Mucosa of rectum (tissue), 2 donors: ENCODE data around the gene SETD1B.

Source experiments
- H3K27ac ChIP-seq, 2 donors: one replicate each; pipeline ENCODE4 v1.7.0; 2013; ENCODE audit warnings: inconsistent platforms in 2 of 2, low read depth in 2 of 2, low read length in 2 of 2
- H3K27me3 ChIP-seq, 2 donors: one replicate each; pipeline ENCODE4 v1.7.0; 2013; ENCODE audit warnings: low read length in 2 of 2; ENCODE audit not compliant: control insufficient read depth in 2 of 2, insufficient read depth in 2 of 2
- H3K36me3 ChIP-seq, 2 donors: one replicate each; pipeline ENCODE4 v1.7.0; 2013; ENCODE audit warnings: low read length in 2 of 2; ENCODE audit not compliant: control insufficient read depth in 2 of 2, insufficient read depth in 2 of 2
- H3K4me1 ChIP-seq, 2 donors: one replicate each; pipeline ENCODE4 v1.7.0; 2013; ENCODE audit warnings: low read length in 2 of 2, mild to moderate bottlenecking in 1 of 2; ENCODE audit not compliant: control insufficient read depth in 2 of 2, insufficient read depth in 2 of 2
- H3K4me3 ChIP-seq, 2 donors: one replicate each; pipeline ENCODE4 v1.7.0; 2013; ENCODE audit warnings: low read length in 2 of 2
- H3K9ac ChIP-seq, 2 donors: one replicate each; pipeline ENCODE4 v1.7.0; 2013; ENCODE audit warnings: low read length in 2 of 2, low read depth in 1 of 2, mild to moderate bottlenecking in 1 of 2
- H3K9me3 ChIP-seq, 2 donors: one replicate each; pipeline ENCODE4 v1.7.0; 2013; ENCODE audit warnings: low read length in 2 of 2; ENCODE audit not compliant: control insufficient read depth in 2 of 2
- donor health status: healthy.
- donor health status: Normal muscosa, but diverticular disease.

The SETD1B gene

DNA sequence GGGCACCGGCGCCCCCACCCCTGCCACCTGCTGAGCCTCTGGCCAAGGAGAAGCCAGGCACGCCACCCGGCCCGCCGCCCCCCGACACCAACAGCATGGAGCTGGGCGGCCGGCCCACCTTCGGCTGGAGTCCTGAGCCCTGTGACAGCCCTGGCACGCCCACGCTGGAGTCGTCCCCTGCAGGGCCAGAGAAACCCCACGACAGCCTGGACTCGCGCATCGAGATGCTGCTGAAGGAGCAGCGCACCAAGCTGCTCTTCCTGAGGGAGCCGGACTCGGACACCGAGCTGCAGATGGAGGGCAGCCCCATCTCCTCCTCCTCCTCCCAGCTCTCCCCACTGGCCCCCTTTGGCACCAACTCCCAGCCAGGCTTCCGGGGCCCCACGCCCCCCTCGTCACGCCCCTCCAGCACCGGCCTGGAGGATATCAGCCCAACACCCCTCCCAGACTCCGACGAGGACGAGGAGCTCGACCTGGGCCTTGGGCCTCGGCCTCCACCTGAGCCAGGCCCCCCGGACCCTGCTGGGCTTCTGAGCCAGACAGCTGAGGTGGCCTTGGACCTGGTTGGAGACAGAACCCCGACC is 6.5 kb downstream of the SETD1B start:
- no peaks in the 10 kb centered on the region for H3K27me3 ChIP-seq
- H3K4me1 ChIP-seq: peaks cover 40 to 44% of the 10 kb centered on the region in 2 donors
- H3K9ac ChIP-seq: no peak overlapping the region
- peak overlapping the region in 1 of 2 donors; percentile 90 for H3K4me3 ChIP-seq
- H3K36me3 ChIP-seq: peaks cover 36 to 47% of the 10 kb centered on the region in 2 donors
- H3K27ac ChIP-seq: no peak overlapping the region
- no peaks in the 10 kb centered on the region for H3K9me3 ChIP-seq

DNA sequence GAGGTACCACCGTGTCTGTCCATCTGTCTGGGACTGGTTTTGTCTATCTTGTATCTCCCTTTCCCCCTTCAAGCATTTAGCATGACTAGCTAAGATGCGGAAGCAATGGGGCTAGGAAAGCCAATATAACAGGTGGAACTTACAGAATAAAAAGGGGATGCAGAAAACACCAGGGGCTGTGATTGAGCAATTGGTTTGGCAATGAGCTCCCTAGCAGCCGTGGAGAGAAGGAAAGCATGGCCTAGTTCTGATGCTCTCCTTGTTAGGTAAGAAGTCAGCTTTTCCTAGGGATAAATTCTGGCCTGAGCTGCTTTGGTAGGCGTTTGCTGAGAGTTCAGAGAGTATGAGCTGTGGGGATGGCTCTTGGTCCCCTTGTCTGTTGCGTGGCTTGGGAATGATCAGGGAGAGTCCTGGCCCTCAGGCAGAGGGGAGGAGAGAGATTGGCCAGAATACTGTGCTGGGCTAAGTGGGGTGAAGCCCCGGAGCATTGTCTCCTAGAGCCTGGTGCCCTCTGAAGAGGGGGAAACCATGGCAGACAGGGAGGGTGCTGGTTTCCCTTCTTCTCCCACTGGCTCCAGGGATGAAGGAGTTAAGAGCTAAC is 7.1 kb downstream of the SETD1B start:
- peak overlapping the region; percentile 71 to 90 for H3K4me3 ChIP-seq
- no peaks in the 10 kb centered on the region for H3K27me3 ChIP-seq
- peaks cover 38 to 40% of the 10 kb centered on the region in 2 donors for H3K4me1 ChIP-seq
- no peak overlapping the region for H3K27ac ChIP-seq
- peak overlapping the region in 1 of 2 donors; percentile 15 for H3K9ac ChIP-seq
- no peaks in the 10 kb centered on the region for H3K9me3 ChIP-seq
- peaks cover 42 to 50% of the 10 kb centered on the region in 2 donors for H3K36me3 ChIP-seq

- H3K27ac ChIP-seq: peak overlapping the region in 1 of 2 donors; percentile 48
- peak overlapping the region; percentile 52 to 59 for H3K9ac ChIP-seq
- H3K36me3 ChIP-seq: peaks cover 49 to 55% of the 10 kb centered on the region in 2 donors
- peaks cover 31 to 32% of the 10 kb centered on the region in 2 donors for H3K4me1 ChIP-seq
- no peaks in the 10 kb centered on the region for H3K27me3 ChIP-seq
- H3K4me3 ChIP-seq: peak overlapping the region; percentile 71 to 90
- H3K9me3 ChIP-seq: no peaks in the 10 kb centered on the region
These were observed 7.9 kb downstream of the SETD1B start for GRCh38 chr12:121811434-121812319.

DNA sequence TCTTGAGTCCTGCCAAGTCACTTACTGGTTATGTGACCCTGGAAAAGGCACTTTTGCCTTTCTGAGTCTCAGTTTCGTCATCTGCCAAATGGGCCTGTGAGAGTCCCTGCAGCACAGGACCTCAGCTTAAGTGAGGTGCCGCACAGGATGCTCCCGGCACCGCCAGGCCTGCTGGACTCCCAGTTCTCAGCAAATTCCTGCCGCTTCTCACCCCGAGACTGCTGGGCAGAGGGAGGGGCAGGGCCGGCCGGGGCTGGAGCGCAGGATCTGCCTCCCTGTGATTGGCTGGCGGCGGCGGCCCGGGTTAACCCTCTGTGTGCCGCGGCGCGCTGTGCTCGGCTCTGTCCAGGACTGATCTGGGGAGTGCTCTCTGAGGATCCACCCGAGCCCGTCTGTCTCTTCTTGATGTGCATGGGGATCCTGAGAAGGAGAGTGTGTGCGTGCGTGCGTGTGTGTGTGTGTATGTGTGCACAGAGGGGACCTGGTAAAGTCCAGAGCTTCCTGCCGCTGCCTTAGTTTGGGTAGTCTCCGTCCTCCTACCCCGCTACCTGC is 8.6 kb downstream of the SETD1B start:
- Histone ChIP-seq H3K27ac (peak overlapping the region in 1 of 2 donors; percentile 48), H3K9ac (peak overlapping the region; percentile 41 to 59), H3K4me1 (peaks cover 24 to 27% of the 10 kb centered on the region in 2 donors), H3K36me3 (peaks cover 56 to 57% of the 10 kb centered on the region in 2 donors), H3K27me3 (no peaks in the 10 kb centered on the region), H3K9me3 (no peaks in the 10 kb centered on the region), H3K4me3 (peak overlapping the region; percentile 71 to 90)

DNA sequence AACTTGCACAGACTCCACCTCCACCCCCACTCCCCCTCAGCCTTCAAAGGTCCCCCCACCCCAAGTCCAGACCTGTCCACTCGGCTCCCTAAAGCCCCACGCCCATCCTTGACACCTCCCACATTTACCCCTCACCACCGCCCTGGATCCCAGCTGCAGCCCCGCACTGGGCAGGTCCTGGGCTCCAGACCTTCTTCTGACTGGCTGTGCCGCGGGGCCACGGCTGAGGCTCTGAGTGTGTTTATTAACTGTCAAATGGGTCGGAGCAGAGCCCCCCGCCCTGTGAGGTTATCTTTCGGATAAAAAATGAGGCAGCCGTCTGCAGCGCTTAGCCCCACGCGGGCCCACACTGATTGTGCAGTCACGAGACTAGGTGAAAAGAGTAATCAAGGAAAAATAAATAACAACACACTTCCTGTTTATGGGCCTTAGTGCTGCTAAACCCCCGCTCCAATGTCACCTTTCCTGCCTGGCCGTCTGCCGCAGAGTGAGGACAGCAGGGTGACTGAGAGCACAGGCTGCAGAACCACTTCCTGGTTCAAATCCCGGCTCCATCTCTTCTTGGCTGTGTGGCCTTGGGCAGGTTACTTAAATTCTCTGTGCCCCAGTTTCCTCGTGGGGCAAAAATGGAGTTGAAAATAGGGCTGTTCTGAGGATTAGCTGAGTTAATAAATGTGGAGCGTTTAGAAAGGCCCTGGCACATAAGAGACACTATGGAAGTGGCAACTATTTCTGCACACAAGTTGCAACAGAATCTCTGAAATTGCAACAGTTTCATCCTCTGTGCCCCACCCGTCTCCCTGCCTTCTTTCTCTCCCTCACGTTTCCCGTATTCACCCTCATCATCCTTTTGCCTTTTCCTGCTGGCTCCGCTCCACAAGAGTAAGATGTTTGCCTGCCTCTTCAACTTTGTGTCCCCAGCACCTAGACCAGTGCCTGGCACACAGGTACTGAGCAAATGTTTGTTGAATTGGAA is 9.4 kb downstream of the SETD1B start:
- peaks cover 60 to 61% of the 10 kb centered on the region in 2 donors for H3K36me3 ChIP-seq
- peak overlapping the region in 1 of 2 donors; percentile 59 for H3K9ac ChIP-seq
- H3K4me3 ChIP-seq: peak overlapping the region; percentile 71 to 90
- peaks cover 23 to 27% of the 10 kb centered on the region in 2 donors for H3K4me1 ChIP-seq
- no peaks in the 10 kb centered on the region for H3K9me3 ChIP-seq
- H3K27me3 ChIP-seq: no peaks in the 10 kb centered on the region
- no peak overlapping the region for H3K27ac ChIP-seq

- Histone ChIP-seq H3K9ac (no peak overlapping the region), H3K9me3 (no peaks in the 10 kb centered on the region), H3K4me1 (peaks cover 23 to 27% of the 10 kb centered on the region in 2 donors), H3K4me3 (no peak overlapping the region), H3K27me3 (no peaks in the 10 kb centered on the region), H3K27ac (no peak overlapping the region), H3K36me3 (peaks cover 54 to 56% of the 10 kb centered on the region in 2 donors)
These were observed 10.1 kb downstream of the SETD1B start for GRCh38 chr12:121813951-121814350.

DNA sequence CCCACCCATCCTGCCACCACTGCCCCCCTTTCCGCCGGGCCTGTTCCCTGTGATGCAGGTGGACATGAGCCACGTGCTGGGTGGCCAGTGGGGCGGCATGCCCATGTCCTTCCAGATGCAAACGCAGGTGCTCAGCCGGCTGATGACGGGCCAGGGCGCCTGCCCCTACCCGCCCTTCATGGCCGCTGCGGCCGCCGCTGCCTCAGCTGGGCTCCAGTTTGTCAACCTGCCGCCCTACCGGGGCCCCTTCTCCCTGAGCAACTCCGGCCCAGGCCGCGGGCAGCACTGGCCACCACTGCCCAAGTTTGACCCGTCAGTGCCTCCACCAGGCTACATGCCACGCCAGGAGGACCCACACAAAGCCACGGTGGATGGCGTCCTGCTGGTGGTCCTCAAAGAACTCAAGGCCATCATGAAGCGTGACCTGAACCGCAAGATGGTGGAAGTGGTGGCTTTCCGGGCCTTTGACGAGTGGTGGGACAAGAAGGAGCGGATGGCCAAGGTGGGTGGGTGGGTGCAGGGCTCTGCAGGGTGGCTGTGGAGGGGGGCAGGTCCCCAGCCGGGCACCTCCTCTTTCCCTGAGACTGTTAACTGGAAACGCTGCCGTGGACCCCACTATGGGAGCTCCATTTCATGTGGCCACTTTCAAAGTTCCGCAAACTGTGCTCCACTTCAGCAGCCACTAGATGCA is 10.8 kb downstream of the SETD1B start:
- no peak overlapping the region for H3K9ac ChIP-seq
- no peak overlapping the region for H3K4me3 ChIP-seq
- H3K27ac ChIP-seq: no peak overlapping the region
- no peaks in the 10 kb centered on the region for H3K27me3 ChIP-seq
- H3K4me1 ChIP-seq: peaks cover 23 to 27% of the 10 kb centered on the region in 2 donors
- H3K9me3 ChIP-seq: no peaks in the 10 kb centered on the region
- H3K36me3 ChIP-seq: peaks cover 54 to 58% of the 10 kb centered on the region in 2 donors

- no peak overlapping the region for H3K4me3 ChIP-seq
- peaks cover 23 to 27% of the 10 kb centered on the region in 2 donors for H3K4me1 ChIP-seq
- no peaks in the 10 kb centered on the region for H3K9me3 ChIP-seq
- peaks cover 56 to 63% of the 10 kb centered on the region in 2 donors for H3K36me3 ChIP-seq
- H3K27me3 ChIP-seq: no peaks in the 10 kb centered on the region
- H3K9ac ChIP-seq: no peak overlapping the region
- H3K27ac ChIP-seq: no peak overlapping the region
These were observed 11.5 kb downstream of the SETD1B start for GRCh38 chr12:121815263-121815662.
